Measurements from ENCODE around the gene DVL3. TPM values are rescaled to one million over a fixed set of nuclear protein-coding genes. Genes with fewer than 3 reads are reported as not detected.
A peak's percentile ranks its signal among the peaks of the same experiment; 100 is the strongest.

Gene DVL3
- polyA plus RNA-seq, 2 of the 4 experiments (the other 2 are of a cell fraction): 14.1 to 24.4 TPM

GRCh38 chr3:184167786-184168185, 12.6 kb downstream of the DVL3 start (continued):
- TF ChIP-seq PBX3 (IDR thresholded peaks at IDR 0.05): no peak
- TF ChIP-seq EP300 (IDR thresholded peaks at IDR 0.05): no peak
- no peak for TF ChIP-seq EHMT2 (IDR thresholded peaks at IDR 0.05; ENCODE audit: low read depth)
- no peak for TF ChIP-seq ESRRA (IDR thresholded peaks at IDR 0.05; ENCODE audit: borderline replicate concordance, low read length)

- Histone ChIP-seq H3K4me3 (no peak overlapping the region), H3K4me2 (no peak overlapping the region), H3K4me1 (no peaks in the 10 kb centered on the region), H3K9me3 (no peaks in the 10 kb centered on the region), H3K27ac (no peak overlapping the region)
- no peak for DNase-seq (ENCODE audit: low read depth in 1 of 2, low spot score in 1 of 2)
- ATAC-seq: peak; percentile 26 to 35; a peak in 4 of 6 replicates
- CTCF ChIA-PET: interaction anchor here (0.6 to 1.3 kb wide), 3 partner anchors 19 to 1133 kb away, joined by 3 to 4 read pairs (median 3); no protein-coding TSS in a partner anchor
- FAIRE-seq: no peak
- POLR2A ChIA-PET: no interaction called here
- TF ChIP-seq REST (IDR thresholded peaks at IDR 0.05) (no peak), HDAC2 (IDR thresholded peaks at IDR 0.05) (no peak), CHD4 (IDR thresholded peaks at IDR 0.05; ENCODE audit: borderline replicate concordance) (no peak), KDM5A (IDR thresholded peaks at IDR 0.05) (no peak)
- WGBS (ENCODE audit: missing lambda C conversion rate): 58% methylated on average over 7 of the region's 9 CpGs
Measured at GRCh38 chr3:184168363-184169120, 13.4 kb downstream of the DVL3 start.

GRCh38 chr3:184169896-184170875, 15.0 kb downstream of the DVL3 start:
- Histone ChIP-seq H3K9me3 (no peaks in the 10 kb centered on the region), H3K4me2 (no peak overlapping the region), H3K4me1 (peaks cover 6% of the 10 kb centered on the region; the same call in 2 of the 3 replicates), H3K4me3 (no peak overlapping the region), H3K27ac (no peak overlapping the region)
- WGBS (ENCODE audit: missing lambda C conversion rate): 97% methylated on average over 11 of the region's 66 CpGs
- no peak for TF ChIP-seq ZSCAN20 (CRISPR knock-in tag; IDR thresholded peaks at IDR 0.05)
- TF ChIP-seq CBX2 (IDR thresholded peaks at IDR 0.05; ENCODE audit: borderline replicate concordance, low read depth): no peak
- no peak for TF ChIP-seq SREBF2 (IDR thresholded peaks at IDR 0.05)
- TF ChIP-seq BCL3 (IDR thresholded peaks at IDR 0.05): no peak
- no peak for TF ChIP-seq KDM5A (IDR thresholded peaks at IDR 0.05)
- DNase-seq (ENCODE audit: low read depth in 1 of 2, low spot score in 1 of 2) (no peak), ATAC-seq (no peak), FAIRE-seq (no peak)
- ChIA-PET POLR2A (no interaction called here), CTCF (interaction anchor here (0.6 to 1.0 kb wide), 5 partner anchors 17 to 284 kb away, joined by 3 to 4 read pairs (median 3); no protein-coding TSS in a partner anchor)

Data from A549 (cell line).